ENCODE measurements around the gene DCST2.

The DCST2 gene

DNA sequence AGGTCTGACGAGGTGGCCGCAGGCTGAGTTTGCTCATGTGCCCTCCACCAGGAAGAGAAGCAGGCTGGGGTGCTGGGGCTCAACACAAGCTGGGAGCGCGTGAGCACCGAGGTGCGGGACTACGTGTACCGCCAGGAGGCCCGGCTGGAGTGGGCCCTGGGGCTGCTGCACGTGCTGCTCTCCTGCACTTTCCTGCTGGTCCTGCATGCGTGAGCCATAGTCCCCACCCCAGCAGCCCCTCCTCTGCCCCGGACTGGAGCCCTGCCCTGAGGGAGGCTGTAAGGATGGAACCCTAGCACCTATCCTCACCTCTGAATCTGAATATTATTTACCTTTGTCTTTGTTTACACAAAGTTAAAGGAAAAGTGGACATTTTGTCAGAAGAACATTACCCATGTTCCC is 9.7 kb upstream of the DCST2 start:
- no peaks in the 10 kb centered on the region for H3K79me2 ChIP-seq (ENCODE audit: insufficient read depth, low read length)
- H3K4me3 ChIP-seq (ENCODE audit: low read length, poor library complexity, severe bottlenecking): no peak overlapping the region
- no peak overlapping the region for H3K4me2 ChIP-seq (ENCODE audit: low read depth, low read length, poor library complexity, severe bottlenecking)
- H3K9me2 ChIP-seq (replicated peaks; ENCODE audit: low read depth, low read length): no peaks in the 10 kb centered on the region
- H4K20me1 ChIP-seq (ENCODE audit: insufficient read depth, low read length, poor library complexity, severe bottlenecking): no peaks in the 10 kb centered on the region
- no peaks in the 10 kb centered on the region for H3K36me3 ChIP-seq (ENCODE audit: insufficient read depth, low read length)
- no peaks in the 10 kb centered on the region for H3F3A ChIP-seq (ENCODE audit: low read depth)
- no peaks in the 10 kb centered on the region for H3K27me3 ChIP-seq (ENCODE audit: insufficient read depth, low read length, poor library complexity, severe bottlenecking)
- H3K9ac ChIP-seq (ENCODE audit: low read depth, low read length, poor library complexity, severe bottlenecking): no peak overlapping the region
- H3K9me3 ChIP-seq (ENCODE audit: insufficient read depth, low read depth, low read length): no peaks in the 10 kb centered on the region
- TF ChIP-seq EZH2phosphoT487 (IDR thresholded peaks at IDR 0.05; ENCODE audit: borderline replicate concordance): no peak
- TF ChIP-seq, protein P1, sequence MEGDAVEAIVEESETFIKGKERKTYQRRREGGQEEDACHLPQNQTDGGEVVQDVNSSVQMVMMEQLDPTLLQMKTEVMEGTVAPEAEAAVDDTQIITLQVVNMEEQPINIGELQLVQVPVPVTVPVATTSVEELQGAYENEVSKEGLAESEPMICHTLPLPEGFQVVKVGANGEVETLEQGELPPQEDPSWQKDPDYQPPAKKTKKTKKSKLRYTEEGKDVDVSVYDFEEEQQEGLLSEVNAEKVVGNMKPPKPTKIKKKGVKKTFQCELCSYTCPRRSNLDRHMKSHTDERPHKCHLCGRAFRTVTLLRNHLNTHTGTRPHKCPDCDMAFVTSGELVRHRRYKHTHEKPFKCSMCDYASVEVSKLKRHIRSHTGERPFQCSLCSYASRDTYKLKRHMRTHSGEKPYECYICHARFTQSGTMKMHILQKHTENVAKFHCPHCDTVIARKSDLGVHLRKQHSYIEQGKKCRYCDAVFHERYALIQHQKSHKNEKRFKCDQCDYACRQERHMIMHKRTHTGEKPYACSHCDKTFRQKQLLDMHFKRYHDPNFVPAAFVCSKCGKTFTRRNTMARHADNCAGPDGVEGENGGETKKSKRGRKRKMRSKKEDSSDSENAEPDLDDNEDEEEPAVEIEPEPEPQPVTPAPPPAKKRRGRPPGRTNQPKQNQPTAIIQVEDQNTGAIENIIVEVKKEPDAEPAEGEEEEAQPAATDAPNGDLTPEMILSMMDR (conservative IDR thresholded peaks at IDR 0.05; ENCODE audit: low read length): no peak
- peaks cover 15% of the 10 kb centered on the region for H3K4me1 ChIP-seq (ENCODE audit: insufficient read depth, low read length, poor library complexity, severe bottlenecking)
- H2AFZ ChIP-seq (ENCODE audit: low read length): no peak overlapping the region

DNA sequence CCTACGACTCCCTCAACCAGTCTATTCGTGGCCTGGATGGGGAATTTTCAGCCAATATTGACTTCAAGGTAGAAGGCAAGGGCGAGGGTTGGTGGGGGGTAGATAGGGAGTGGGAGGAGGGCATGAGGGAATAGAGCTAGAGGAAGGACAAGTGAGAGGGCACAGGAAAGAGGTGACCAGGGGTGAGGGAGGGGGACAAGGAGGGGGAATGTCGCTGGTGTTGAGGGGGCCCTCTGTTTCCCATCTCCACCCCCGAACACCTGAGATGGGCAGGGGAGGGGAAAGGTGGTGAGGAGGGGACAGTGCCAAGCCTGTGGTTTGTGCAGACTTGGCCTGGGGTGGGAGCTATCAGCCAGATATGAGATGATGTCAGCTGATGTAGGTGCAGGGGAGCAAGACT is 9.2 kb upstream of the DCST2 start:
- H3K27me3 ChIP-seq (ENCODE audit: insufficient read depth, low read length, poor library complexity, severe bottlenecking): no peaks in the 10 kb centered on the region
- no peak overlapping the region for H3K4me3 ChIP-seq (ENCODE audit: low read length, poor library complexity, severe bottlenecking)
- H3K36me3 ChIP-seq (ENCODE audit: insufficient read depth, low read length): no peaks in the 10 kb centered on the region
- peaks cover 15% of the 10 kb centered on the region for H3K4me1 ChIP-seq (ENCODE audit: insufficient read depth, low read length, poor library complexity, severe bottlenecking)
- H4K20me1 ChIP-seq (ENCODE audit: insufficient read depth, low read length, poor library complexity, severe bottlenecking): no peaks in the 10 kb centered on the region
- no peaks in the 10 kb centered on the region for H3F3A ChIP-seq (ENCODE audit: low read depth)
- H3K9me3 ChIP-seq (ENCODE audit: insufficient read depth, low read depth, low read length): no peaks in the 10 kb centered on the region
- no peak for TF ChIP-seq EZH2phosphoT487 (IDR thresholded peaks at IDR 0.05; ENCODE audit: borderline replicate concordance)
- TF ChIP-seq, protein P1 (conservative IDR thresholded peaks at IDR 0.05; ENCODE audit: low read length): no peak
- no peak overlapping the region for H3K9ac ChIP-seq (ENCODE audit: low read depth, low read length, poor library complexity, severe bottlenecking)
- H2AFZ ChIP-seq (ENCODE audit: low read length): no peak overlapping the region
- H3K4me2 ChIP-seq (ENCODE audit: low read depth, low read length, poor library complexity, severe bottlenecking): no peak overlapping the region
- H3K9me2 ChIP-seq (replicated peaks; ENCODE audit: low read depth, low read length): no peaks in the 10 kb centered on the region
- no peaks in the 10 kb centered on the region for H3K79me2 ChIP-seq (ENCODE audit: insufficient read depth, low read length)

DNA sequence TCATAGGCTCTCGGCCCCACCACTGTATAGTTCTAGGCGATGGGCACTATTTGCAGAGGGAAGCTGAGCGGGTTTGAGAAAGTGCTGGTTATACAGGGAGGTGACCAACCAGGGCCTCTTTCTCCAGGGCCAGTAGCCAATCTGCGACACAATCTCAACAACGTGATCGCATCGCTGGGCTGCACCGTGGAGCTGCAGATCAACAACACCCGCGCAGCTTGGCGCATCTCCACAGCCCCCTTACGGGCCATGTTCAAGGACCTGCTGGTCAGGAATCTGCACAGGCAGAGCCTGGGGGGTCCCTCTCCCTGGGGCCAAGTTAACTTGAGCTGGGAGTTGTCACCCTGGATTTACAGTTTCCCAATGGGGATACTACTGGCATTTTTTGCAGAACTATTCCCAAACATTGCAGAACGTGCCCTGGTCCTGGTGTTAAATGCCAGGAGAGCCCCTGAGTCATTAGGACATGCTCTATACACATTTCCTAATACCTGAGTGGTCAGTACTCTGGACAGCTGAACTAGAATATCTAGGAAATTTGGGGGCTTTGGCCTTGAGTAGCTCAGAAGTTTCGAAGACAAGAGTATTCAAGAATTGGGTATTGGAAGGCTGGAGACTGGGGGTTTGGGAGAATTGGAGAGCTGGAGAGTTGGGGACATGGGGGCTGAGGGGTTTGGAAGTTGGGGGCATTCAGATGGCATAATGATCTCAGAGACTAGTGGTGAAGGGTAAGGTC is 6.9 kb upstream of the DCST2 start:
- no peak overlapping the region for H3K4me3 ChIP-seq (ENCODE audit: low read length, poor library complexity, severe bottlenecking)
- H2AFZ ChIP-seq (ENCODE audit: low read length): no peak overlapping the region
- H3K4me2 ChIP-seq (ENCODE audit: low read depth, low read length, poor library complexity, severe bottlenecking): no peak overlapping the region
- H3K9me3 ChIP-seq (ENCODE audit: insufficient read depth, low read depth, low read length): no peaks in the 10 kb centered on the region
- H3K36me3 ChIP-seq (ENCODE audit: insufficient read depth, low read length): no peaks in the 10 kb centered on the region
- TF ChIP-seq, protein P1 (conservative IDR thresholded peaks at IDR 0.05; ENCODE audit: low read length): no peak
- TF ChIP-seq EZH2phosphoT487 (IDR thresholded peaks at IDR 0.05; ENCODE audit: borderline replicate concordance): no peak
- no peak overlapping the region for H3K9ac ChIP-seq (ENCODE audit: low read depth, low read length, poor library complexity, severe bottlenecking)
- H3K27me3 ChIP-seq (ENCODE audit: insufficient read depth, low read length, poor library complexity, severe bottlenecking): no peaks in the 10 kb centered on the region
- H3F3A ChIP-seq (ENCODE audit: low read depth): no peaks in the 10 kb centered on the region
- H4K20me1 ChIP-seq (ENCODE audit: insufficient read depth, low read length, poor library complexity, severe bottlenecking): no peaks in the 10 kb centered on the region
- no peaks in the 10 kb centered on the region for H3K9me2 ChIP-seq (replicated peaks; ENCODE audit: low read depth, low read length)
- H3K79me2 ChIP-seq (ENCODE audit: insufficient read depth, low read length): no peaks in the 10 kb centered on the region
- peaks cover 15% of the 10 kb centered on the region for H3K4me1 ChIP-seq (ENCODE audit: insufficient read depth, low read length, poor library complexity, severe bottlenecking)
